Testis (tissue), 3 donors: Measurements from ENCODE around the gene FOXK1. TPM values are rescaled to one million over a fixed set of nuclear protein-coding genes. Genes with fewer than 3 reads are reported as not detected.
"Not testable (repeated sequence)": the region's sequence is repeated elsewhere in the genome, so short reads cannot be mapped to it uniquely, and the experiment has no call there.

Experiments used
- DNase-seq: peaks from one replicate; pipeline ENCODE4 v3.0.0-alpha.2; 2019
- H3K27ac ChIP-seq, 2 donors: fragments of 200-600 bp; sonication (generic); one replicate each; pipeline ENCODE4 v1.5.1; 2019
- H3K27me3 ChIP-seq: fragments of 200-600 bp; sonication (generic); one replicate; pipeline ENCODE4 v1.5.1; 2019
- H3K36me3 ChIP-seq: fragments of 200-600 bp; sonication (generic); one replicate; pipeline ENCODE4 v1.5.1; 2017; ENCODE audit warnings: low read depth; ENCODE audit errors: missing control alignments
- H3K4me1 ChIP-seq: fragments of 200-600 bp; sonication (generic); one replicate; pipeline ENCODE4 v1.5.1; 2019
- H3K4me3 ChIP-seq, 2 donors: fragments of 200-600 bp; sonication (generic); one replicate each; pipeline ENCODE4 v1.5.1; 2017 to 2019
- H3K9me3 ChIP-seq: fragments of 200-600 bp; sonication (generic); one replicate; pipeline ENCODE4 v1.5.1; 2017
- CTCF ChIP-seq, 3 experiments: fragments of 450-650 bp in 2 of 3; fragments of 200-600 bp in 1 of 3; sonication (generic) in 1 of 3; IDR thresholded peaks; one replicate each; pipeline ENCODE4 v1.5.1; 2016 to 2019; ENCODE audit warnings: antibody characterized with exemption in 3 of 3, mild to moderate bottlenecking in 2 of 3, moderate library complexity in 1 of 3
- POLR2A ChIP-seq: fragments of 450-650 bp; IDR thresholded peaks from one replicate; pipeline ENCODE4 v1.6.1; 2017; ENCODE audit warnings: antibody characterized with exemption, mild to moderate bottlenecking, moderate library complexity
- WGBS, 2 donors: methylation state at CpG; one replicate each; pipeline ENCODE4 v1.1.5; 2018; 5-methylcytosine and 5-hydroxymethylcytosine counted together
- intact Hi-C: fragments of 100-400 bp; cut with DNase I; formaldehyde crosslinking; loops from one replicate; pipeline ENCODE4 v1.15.1; 2023; ENCODE audit warnings: low total_unique reads
- polyA plus RNA-seq: library from polyadenylated mRNA; stranded (reverse); fragments of 350-450 nt; fragmentation: Illumina TruSeq; extraction: RNeasy Lipid Tissue Mini Kit (QIAGEN cat#74804); gene quantifications from one replicate; pipeline ENCODE4 v1.2.3, GENCODE V29; 2014; ENCODE audit warnings: low read depth, low replicate concordance; ENCODE audit not compliant: insufficient read depth
- total RNA-seq, 2 donors: library from RNA; depleted of rRNA; stranded (reverse); fragments of >200 nt; gene quantifications; one replicate each; pipeline ENCODE4 v1.2.3, GENCODE V29; 2016

FOXK1 gene
- total and polyA plus RNA-seq, 3 donors from 2014 or later = 21.9 to 65.2 (median 56.7) TPM

DNA sequence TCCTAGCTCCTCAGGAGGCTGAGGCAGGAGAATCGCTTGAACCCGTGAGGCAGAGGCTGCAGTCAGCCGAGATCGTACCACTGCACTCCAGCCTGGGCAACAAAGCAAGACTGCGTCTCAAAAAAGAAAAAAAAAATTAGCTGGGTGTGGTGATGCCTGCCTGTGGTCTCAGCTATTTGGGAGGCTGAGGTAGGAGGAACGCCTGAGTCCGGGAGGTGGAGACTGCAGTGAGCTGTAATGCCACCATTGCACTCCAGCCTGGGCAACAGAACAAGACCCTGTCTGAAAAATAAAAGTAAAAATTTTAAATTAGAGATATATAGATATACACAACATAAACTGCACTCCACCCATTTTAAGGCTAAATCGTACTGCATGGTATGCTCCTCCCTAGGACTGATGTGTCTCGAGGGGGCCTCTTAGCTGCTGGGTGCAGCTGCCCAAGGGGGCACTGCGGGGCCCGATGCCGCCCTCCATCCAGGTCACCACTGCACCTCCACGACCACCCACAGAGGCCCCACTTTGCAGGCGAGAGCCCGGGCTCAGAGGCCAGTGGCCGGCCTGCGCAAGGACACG lies 40.9 kb upstream of the FOXK1 start:
- TF ChIP-seq POLR2A (no peak), CTCF (IDR thresholded peaks at IDR 0.05) (no peak)

DNA sequence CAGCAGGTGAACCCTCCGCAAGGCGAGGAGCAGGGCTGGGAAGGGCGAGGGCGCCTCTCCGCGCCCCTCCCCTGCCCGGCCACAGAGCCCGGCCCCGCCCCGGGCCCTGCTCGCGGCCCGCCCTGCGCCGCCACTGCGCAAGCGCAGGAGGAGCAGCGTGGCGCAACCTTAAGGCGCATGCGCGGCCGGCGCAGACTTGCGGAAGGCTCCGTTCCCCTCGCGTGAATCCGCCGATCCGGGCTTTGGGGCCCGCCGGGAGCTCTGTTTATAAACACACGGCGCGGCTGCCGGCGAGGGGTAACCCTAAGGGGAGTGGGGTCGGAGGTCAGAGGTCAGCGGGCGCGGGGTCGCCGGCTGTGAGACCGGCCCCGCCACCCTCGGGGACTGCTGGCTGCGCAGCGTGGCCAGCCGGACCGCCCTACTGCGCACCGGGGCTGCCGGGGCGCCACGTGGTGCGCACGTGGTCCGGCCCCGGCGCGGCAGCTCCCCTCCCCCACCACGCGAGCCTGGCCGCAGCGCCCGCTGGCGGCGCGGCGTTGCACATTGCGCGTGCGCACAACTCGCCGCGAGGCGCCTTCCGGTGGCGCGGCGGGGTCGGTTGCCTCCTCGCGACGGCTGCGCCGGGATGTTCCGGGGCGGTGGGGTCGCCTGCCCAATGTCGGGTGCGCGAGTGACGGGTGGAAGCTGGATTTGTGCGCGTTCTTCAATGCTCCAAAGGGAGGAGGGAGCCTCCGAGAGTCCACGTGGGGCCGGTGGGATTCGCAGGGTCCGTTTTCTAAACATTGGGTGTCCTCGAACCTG lies 40.2 kb upstream of the FOXK1 start:
- 0 to 8% methylated on average over 5 to 65 of the region's 103 CpGs for WGBS, 2 donors

More for the DNA sequence above, 40.9 kb upstream of the FOXK1 start:
- no peaks in the 10 kb centered on the region for H3K4me1 ChIP-seq
- 22 to 27% methylated on average over 15 to 18 of the region's 18 CpGs for WGBS, 2 donors
- DNase-seq = no peak
- H3K27ac ChIP-seq = peak overlapping the region; percentile 55 to 91
- H3K36me3 ChIP-seq = no peaks in the 10 kb centered on the region
- H3K27me3 ChIP-seq = no peaks in the 10 kb centered on the region
- intact Hi-C loops = loop anchor here (5.0 kb wide), 1 partner anchor 41 kb away; the partner anchor contains the start of gene FOXK1
- H3K9me3 ChIP-seq = no peaks in the 10 kb centered on the region
- peak overlapping the region; percentile 61 to 72 for H3K4me3 ChIP-seq

GRCh38 chr7:4642468-4643203 lies 39.5 kb upstream of the FOXK1 start:
- peak overlapping the region; percentile 61 to 72 for H3K4me3 ChIP-seq
- intact Hi-C loops = loop anchor here (5.0 kb wide), 1 partner anchor 40 kb away; the partner anchor contains the start of gene FOXK1
- TF ChIP-seq POLR2A (no peak), CTCF (IDR thresholded peaks at IDR 0.05) (no peak)
- WGBS, 2 donors = 36 to 51% methylated on average over 20 of the region's 20 CpGs
- H3K9me3 ChIP-seq = no peaks in the 10 kb centered on the region
- no peaks in the 10 kb centered on the region for H3K36me3 ChIP-seq
- DNase-seq = no peak
- no peaks in the 10 kb centered on the region for H3K27me3 ChIP-seq
- no peaks in the 10 kb centered on the region for H3K4me1 ChIP-seq
- H3K27ac ChIP-seq = peak overlapping the region; percentile 64 to 91

More for the DNA sequence above, 40.2 kb upstream of the FOXK1 start:
- intact Hi-C loops = loop anchor here (5.0 kb wide), 1 partner anchor 40 kb away; the partner anchor contains the start of gene FOXK1
- Histone ChIP-seq H3K4me3 (peak overlapping the region; percentile 61 to 72), H3K36me3 (no peaks in the 10 kb centered on the region), H3K27ac (peak overlapping the region; percentile 64 to 91), H3K4me1 (no peaks in the 10 kb centered on the region), H3K9me3 (no peaks in the 10 kb centered on the region), H3K27me3 (no peaks in the 10 kb centered on the region)
- TF ChIP-seq CTCF (IDR thresholded peaks at IDR 0.05) (peak; percentile 27 to 77 (median 68)), POLR2A (peak; percentile 15)
- DNase-seq = peak; percentile 93

DNA sequence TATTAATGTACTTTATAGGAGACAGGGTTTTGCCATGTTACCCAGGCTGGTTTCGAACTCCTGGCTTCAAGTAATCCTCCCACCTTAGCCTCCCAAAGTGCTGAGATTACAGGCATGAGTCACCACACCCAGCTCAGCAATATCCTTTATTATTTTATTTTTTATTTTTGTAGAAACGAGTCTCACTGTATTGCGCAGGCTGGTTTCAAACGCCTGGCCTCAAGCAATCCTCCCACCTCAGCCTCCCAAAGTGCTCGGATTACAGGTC lies 39.0 kb upstream of the FOXK1 start:
- H3K27me3 ChIP-seq, DNase-seq, H3K4me3 ChIP-seq, H3K36me3 ChIP-seq, H3K4me1 ChIP-seq, H3K27ac ChIP-seq, H3K9me3 ChIP-seq: not testable (repeated sequence)
- intact Hi-C loops = loop anchor here (5.0 kb wide), 1 partner anchor 39 kb away; the partner anchor contains the start of gene FOXK1
- 70 to 76% methylated on average over 5 of the region's 5 CpGs for WGBS, 2 donors

GRCh38 chr7:4645246-4645645 lies 36.8 kb upstream of the FOXK1 start:
- intact Hi-C loops = no loop called here
- Histone ChIP-seq H3K4me1 (peaks cover 1% of the 10 kb centered on the region), H3K27me3 (no peaks in the 10 kb centered on the region), H3K36me3 (no peaks in the 10 kb centered on the region), H3K4me3 (no peak overlapping the region), H3K9me3 (no peaks in the 10 kb centered on the region), H3K27ac (no peak overlapping the region)
- no peak for TF ChIP-seq CTCF (IDR thresholded peaks at IDR 0.05)
- TF ChIP-seq POLR2A = no peak
- 61 to 73% methylated on average over 2 of the region's 2 CpGs for WGBS, 2 donors
- DNase-seq = no peak
